Rectal smooth muscle tissue (tissue), 1 donor: ENCODE measurements around the gene REEP6.
A peak's percentile ranks its signal among the peaks of the same experiment; 100 is the strongest.
"Not testable (repeated sequence)": the region's sequence is repeated elsewhere in the genome, so short reads cannot be mapped to it uniquely, and the experiment has no call there.

Experiments
- H3K27ac ChIP-seq: one replicate; pipeline ENCODE4 v1.7.0; 2013; ENCODE audit warnings: low read depth, low read length, inconsistent platforms
- H3K27me3 ChIP-seq: one replicate; pipeline ENCODE4 v1.7.0; 2013; ENCODE audit warnings: low read length; ENCODE audit not compliant: control insufficient read depth, insufficient read depth
- H3K36me3 ChIP-seq: one replicate; pipeline ENCODE4 v1.7.0; 2013; ENCODE audit warnings: low read length; ENCODE audit not compliant: control insufficient read depth, insufficient read depth
- H3K4me1 ChIP-seq: one replicate; pipeline ENCODE4 v1.7.0; 2013; ENCODE audit warnings: low read length; ENCODE audit not compliant: control insufficient read depth, insufficient read depth
- H3K4me3 ChIP-seq: one replicate; pipeline ENCODE4 v1.7.0; 2013; ENCODE audit warnings: low read length
- H3K9ac ChIP-seq: one replicate; pipeline ENCODE4 v1.7.0; 2013; ENCODE audit warnings: low read length

The REEP6 gene

DNA sequence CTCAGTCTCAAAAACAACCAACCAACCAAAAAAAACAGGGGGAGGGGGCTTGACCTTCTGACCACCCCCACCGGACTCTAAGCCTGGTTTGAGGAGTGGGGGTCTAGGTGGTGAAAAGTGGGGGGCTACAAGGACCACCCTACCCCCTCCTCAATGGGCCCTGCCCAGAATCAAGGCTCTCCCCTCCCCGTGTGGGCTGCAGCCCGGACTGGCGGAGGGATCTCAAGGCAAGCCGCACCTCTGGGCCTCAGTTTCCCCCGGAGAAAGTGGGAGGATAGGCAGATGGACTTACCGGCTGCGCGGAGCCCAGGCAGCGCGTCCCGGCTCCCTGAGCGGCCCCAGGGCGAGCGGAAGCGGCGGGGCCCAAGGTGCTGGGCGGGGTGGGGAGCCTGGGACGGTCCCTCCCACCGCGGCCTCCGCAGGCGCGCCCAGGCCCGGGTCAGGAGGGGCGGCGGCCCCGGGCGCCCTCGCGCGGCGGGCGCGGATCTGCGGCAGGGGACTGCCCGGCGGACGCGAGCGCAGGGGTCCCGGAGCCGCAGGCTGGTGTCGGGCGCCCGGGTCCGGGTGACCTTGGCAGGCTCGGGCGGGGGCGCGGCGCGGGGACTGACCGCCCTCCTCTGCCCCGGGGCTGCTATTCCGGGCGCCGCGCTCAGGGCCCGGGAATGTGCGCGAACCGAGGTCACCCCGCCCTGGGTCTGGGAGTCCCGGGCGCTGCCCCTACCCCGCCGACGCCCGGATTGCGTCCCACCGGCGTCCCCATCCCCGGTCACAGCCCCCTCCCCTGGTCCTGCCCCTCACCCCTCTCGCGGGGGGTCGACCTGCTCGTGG, 21.9 kb downstream of the REEP6 start, which contains the start of gene ADAMTSL5:
TSS of gene ADAMTSL5 (minus strand) at position 349 of the 828 bp plus-strand sequence. CDS start 2,076 bp downstream, outside the sequence.
- Histone ChIP-seq H3K27me3 (peaks cover 4% of the 10 kb centered on the region), H3K9ac (no peak within 1 kb of the TSS), H3K27ac (peak within 1 kb of the TSS; percentile 78), H3K4me3 (peak within 1 kb of the TSS; percentile 59), H3K4me1 (no peaks in the 10 kb centered on the region), H3K36me3 (no peaks in the 10 kb centered on the region)

- Histone ChIP-seq H3K27ac (peak overlapping the region; percentile 78), H3K36me3 (no peaks in the 10 kb centered on the region), H3K4me3 (no peak overlapping the region), H3K27me3 (peaks cover 4% of the 10 kb centered on the region), H3K4me1 (no peaks in the 10 kb centered on the region), H3K9ac (no peak overlapping the region)
Observed at GRCh38 chr19:1513499-1514294, 22.7 kb downstream of the REEP6 start.

GRCh38 chr19:1514295-1514661, 23.3 kb downstream of the REEP6 start:
- peaks cover 4% of the 10 kb centered on the region for H3K27me3 ChIP-seq
- H3K27ac ChIP-seq, result no peak overlapping the region

GRCh38 chr19:1514986-1515721, 24.2 kb downstream of the REEP6 start:
- Histone ChIP-seq H3K4me3 (no peak overlapping the region), H3K27ac (no peak overlapping the region), H3K36me3 (no peaks in the 10 kb centered on the region), H3K4me1 (no peaks in the 10 kb centered on the region), H3K9ac (no peak overlapping the region), H3K27me3 (peaks cover 4% of the 10 kb centered on the region)

More at GRCh38 chr19:1514295-1514661, 23.3 kb downstream of the REEP6 start:
- H3K4me3 ChIP-seq, result no peak overlapping the region
- no peaks in the 10 kb centered on the region for H3K36me3 ChIP-seq
- no peak overlapping the region for H3K9ac ChIP-seq
- H3K4me1 ChIP-seq, result no peaks in the 10 kb centered on the region

GRCh38 chr19:1516395-1516753, 25.4 kb downstream of the REEP6 start:
- no peaks in the 10 kb centered on the region for H3K4me1 ChIP-seq
- H3K36me3 ChIP-seq, result no peaks in the 10 kb centered on the region
- H3K4me3 ChIP-seq, result no peak overlapping the region
- peaks cover 4% of the 10 kb centered on the region for H3K27me3 ChIP-seq
- H3K27ac ChIP-seq, result no peak overlapping the region
- H3K9ac ChIP-seq, result no peak overlapping the region

DNA sequence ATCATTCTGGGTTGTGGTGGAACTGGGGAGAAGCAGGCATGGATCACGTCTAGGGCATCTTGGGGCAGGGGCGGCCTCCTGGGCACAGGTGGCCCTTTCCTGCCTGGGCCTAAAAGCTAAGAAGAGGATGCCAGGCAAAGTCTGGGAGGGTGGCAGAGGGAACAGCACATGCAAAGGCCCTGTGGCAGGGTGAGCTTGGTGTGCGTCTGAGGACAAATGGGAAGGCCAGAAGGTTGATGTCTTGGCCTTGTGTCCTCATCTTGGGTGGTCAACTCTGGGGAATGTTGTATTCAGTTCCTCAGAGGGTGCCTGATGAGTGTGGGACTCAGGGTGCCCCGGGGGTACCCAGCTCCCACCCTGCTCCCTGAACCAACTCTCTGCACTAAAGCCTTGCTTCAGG, 27.5 kb downstream of the REEP6 start:
- H3K27ac ChIP-seq, result no peak overlapping the region
- peaks cover 6% of the 10 kb centered on the region for H3K27me3 ChIP-seq
- H3K9ac ChIP-seq, result no peak overlapping the region
- peaks cover 6% of the 10 kb centered on the region for H3K4me1 ChIP-seq
- H3K36me3 ChIP-seq, result no peaks in the 10 kb centered on the region
- no peak overlapping the region for H3K4me3 ChIP-seq

DNA sequence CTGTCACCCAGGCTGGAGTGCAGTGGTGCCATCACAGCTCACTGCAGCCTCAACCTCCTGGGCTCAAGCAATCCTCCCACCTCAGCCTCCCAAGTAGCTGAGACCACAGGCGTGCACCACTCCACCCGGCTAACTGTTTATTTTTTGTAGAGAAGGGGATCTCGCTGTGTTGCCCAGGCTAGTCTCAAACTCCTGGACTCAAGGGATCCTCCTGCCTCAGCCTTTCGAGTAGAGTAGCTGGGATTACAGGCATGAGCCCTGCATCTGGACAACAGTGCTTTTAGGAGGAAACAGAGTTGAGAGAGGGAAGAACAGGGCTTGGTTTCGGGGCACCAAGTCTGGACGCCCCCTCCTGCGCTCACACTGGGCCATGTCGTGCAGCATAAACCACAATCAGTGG, 28.8 kb downstream of the REEP6 start:
- not testable (repeated sequence) for H3K4me3 ChIP-seq, H3K27ac ChIP-seq, H3K4me1 ChIP-seq, H3K9ac ChIP-seq, H3K36me3 ChIP-seq
- H3K27me3 ChIP-seq, result peaks cover 13% of the 10 kb centered on the region

GRCh38 chr19:1520203-1520780, 29.3 kb downstream of the REEP6 start:
- no peak overlapping the region for H3K9ac ChIP-seq
- peaks cover 18% of the 10 kb centered on the region for H3K27me3 ChIP-seq
- peaks cover 6% of the 10 kb centered on the region for H3K4me1 ChIP-seq
- H3K36me3 ChIP-seq, result no peaks in the 10 kb centered on the region
- no peak overlapping the region for H3K4me3 ChIP-seq
- no peak overlapping the region for H3K27ac ChIP-seq

- Histone ChIP-seq H3K36me3 (no peaks in the 10 kb centered on the region), H3K27me3 (peaks cover 26% of the 10 kb centered on the region), H3K4me3 (no peak overlapping the region), H3K9ac (no peak overlapping the region), H3K27ac (no peak overlapping the region), H3K4me1 (peaks cover 6% of the 10 kb centered on the region)
Observed at GRCh38 chr19:1521636-1522035, 30.7 kb downstream of the REEP6 start.

GRCh38 chr19:1522061-1522460, 31.1 kb downstream of the REEP6 start:
- Histone ChIP-seq H3K36me3 (no peaks in the 10 kb centered on the region), H3K27me3 (peaks cover 26% of the 10 kb centered on the region), H3K4me1 (peaks cover 6% of the 10 kb centered on the region), H3K9ac (no peak overlapping the region), H3K4me3 (no peak overlapping the region), H3K27ac (no peak overlapping the region)

DNA sequence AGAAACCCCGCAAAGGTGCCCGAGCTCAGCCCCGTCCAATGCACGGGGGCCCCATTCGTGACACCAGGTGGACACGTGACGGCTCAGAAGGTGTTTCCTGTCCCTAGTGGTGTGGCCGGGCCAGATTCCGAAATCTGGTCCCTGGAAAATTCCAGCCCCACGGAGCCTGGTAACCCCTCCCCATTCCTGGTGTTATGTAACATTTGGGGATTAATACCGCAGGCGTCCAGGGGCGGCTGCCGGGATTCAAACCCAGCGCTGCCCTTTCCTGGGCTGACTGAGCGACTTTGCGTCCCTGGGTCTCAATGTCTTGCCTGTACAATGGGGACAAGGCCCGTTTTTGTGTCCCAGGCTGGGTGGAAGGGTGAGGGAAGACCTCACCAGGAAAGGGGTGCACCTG, 31.9 kb downstream of the REEP6 start:
- Histone ChIP-seq H3K36me3 (no peaks in the 10 kb centered on the region), H3K9ac (no peak overlapping the region), H3K4me1 (peaks cover 6% of the 10 kb centered on the region), H3K27me3 (peaks cover 26% of the 10 kb centered on the region), H3K4me3 (no peak overlapping the region), H3K27ac (no peak overlapping the region)
